Vein endothelial cell (primary cell): ENCODE measurements around the gene PRAC1. TPM values are rescaled to one million over a fixed set of nuclear protein-coding genes. Genes with fewer than 3 reads are reported as not detected.

Experiments
- small RNA-seq: library from RNA; depleted of rRNA; stranded (forward); fragments of <200 nt; gene quantifications from one replicate; pipeline ENCODE3, GENCODE V24; 2012
- total RNA-seq: library from RNA; depleted of rRNA; stranded (reverse); fragments of >200 nt; gene quantifications from 2 replicates; pipeline ENCODE4 v1.2.3, GENCODE V29; 2012

The PRAC1 gene
- total RNA-seq: not detected in 2 replicates

GRCh38 chr17:48722201-48722907 is at the start of gene PRAC1:
Gene PRAC1 (minus strand): TSS chr17:48722518. CDS start chr17:48722392, 126 bp downstream.

DNA sequence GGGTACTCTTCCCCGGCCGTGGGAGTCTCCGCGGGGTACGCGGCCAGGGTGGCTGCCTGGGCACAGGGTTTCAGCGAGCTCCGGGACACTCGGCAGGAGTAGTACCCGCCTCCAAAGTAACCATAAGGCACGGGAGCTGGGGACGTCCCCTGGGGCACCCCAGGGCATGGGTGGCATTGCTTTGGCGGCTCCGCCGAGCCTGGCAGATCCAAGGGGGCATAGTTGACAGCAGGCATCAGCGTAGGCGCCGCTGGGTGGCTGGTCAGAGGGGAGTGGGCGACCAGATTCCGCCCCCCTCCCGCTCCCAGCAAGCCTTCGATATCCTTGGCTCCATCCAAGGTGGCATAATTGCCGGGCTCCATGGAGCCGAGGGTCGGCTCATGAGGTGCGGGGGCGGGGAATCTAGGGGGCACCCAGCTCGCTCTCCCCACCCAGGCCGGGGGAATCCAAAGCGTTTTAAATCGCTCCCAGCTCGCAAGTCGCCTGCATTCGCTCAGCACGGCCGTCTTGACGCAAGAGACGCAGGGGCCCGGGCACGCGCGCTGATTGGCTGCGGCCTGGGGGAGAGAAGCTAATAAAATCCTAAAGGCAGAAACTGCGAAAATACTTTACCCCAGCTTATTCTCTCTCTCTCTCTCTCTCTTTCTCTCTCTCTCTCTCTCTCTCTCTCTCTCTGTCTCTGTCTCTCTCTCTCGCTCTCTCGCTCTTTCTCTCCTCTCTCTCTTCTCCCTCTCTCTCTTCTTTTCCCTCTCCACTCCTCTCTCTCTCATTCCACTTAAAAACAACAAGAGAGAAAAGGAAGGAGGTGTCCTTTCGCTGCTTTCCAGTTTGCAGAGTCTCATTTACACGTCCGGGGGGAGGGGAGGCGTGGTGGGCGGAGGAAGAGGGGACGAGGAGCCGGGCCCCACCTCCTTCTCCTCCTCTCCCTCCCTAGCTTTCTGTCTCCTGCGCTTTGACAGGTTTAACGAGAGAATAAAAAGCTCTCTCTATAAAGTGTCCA is 6.2 kb upstream of the PRAC1 start, which contains the start of gene HOXB13:
Gene HOXB13, minus strand, starts transcription at position 519 of the 1,000 bp plus-strand sequence. Its CDS starts 157 bp downstream, at position 362.

DNA sequence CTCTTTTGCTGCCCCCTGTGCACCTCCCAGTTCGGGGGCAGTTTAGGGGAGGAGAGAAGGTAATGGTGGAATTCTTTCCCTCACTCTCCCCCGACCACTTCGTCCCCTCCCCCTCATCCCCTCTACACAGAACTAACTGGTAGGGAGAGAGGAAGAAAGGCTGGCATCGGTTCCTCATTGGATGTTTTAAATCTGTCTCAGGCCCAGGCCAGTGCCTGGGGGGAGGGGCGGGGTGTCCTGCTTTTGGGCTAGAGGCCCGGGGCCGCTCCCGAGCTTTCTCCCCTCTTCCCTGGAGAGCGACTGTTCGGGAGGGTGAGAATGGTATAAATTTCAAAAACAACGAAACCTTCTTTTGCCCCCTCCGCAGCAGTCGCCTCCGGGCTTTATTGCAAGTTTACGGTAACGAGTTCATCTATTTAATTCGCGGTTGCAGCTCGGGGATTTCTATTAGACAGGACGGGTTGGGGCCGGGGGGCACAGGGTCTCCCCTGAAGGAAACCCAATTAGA is 651 bp upstream of the PRAC1 start, which contains the start of gene PRAC2:
Gene PRAC2, plus strand, starts transcription at position 271 of the 508 bp plus-strand sequence. CDS start 1,226 bp downstream, outside the sequence.

Small RNA genes within 50 kb of the gene (small RNA-seq; reads per million reads assigned to genes)
- gene AC091179.2 (not detected), gene COX6B1P2 (not detected), gene MIR3185 (not detected), gene RF02132 (not detected), gene RF02133 (not detected), gene RN7SL125P (not detected)

Other genes starting within 250 kb of the PRAC1 start
- not detected in 2 replicates for gene HOXB1, start 191.5 kb downstream of the PRAC1 start, total RNA-seq
- 2.5 and 2.9 TPM in 2 replicates for gene HOXB2, start 177.4 kb downstream of the PRAC1 start, total RNA-seq
- gene HOXB4, start 144.2 kb downstream of the PRAC1 start, total RNA-seq: 5.2 and 6.0 TPM in 2 replicates
- 15.7 and 21.3 TPM in 2 replicates for gene HOXB3, start 132.3 kb downstream of the PRAC1 start, total RNA-seq
- 0.33 and 0.86 TPM in 2 replicates for gene HOXB5, start 128.7 kb downstream of the PRAC1 start, total RNA-seq
- 16.0 and 19.8 TPM in 2 replicates for gene HOXB6, start 117.5 kb downstream of the PRAC1 start, total RNA-seq
- gene HOXB7, start 111.5 kb downstream of the PRAC1 start, total RNA-seq: 14.4 and 17.9 TPM in 2 replicates
- gene HOXB8, start 107.2 kb downstream of the PRAC1 start, total RNA-seq: 1.4 and 4.2 TPM in 2 replicates
- 1.7 and 2.6 TPM in 2 replicates for gene HOXB9, start 96.2 kb downstream of the PRAC1 start, total RNA-seq
- gene PRAC2, start 667 bp upstream of the PRAC1 start, total RNA-seq: not detected in 2 replicates
- gene HOXB13, start 6.2 kb upstream of the PRAC1 start, total RNA-seq: under 0.01 TPM in 1 of 2 replicates, not detected in the other
- not detected in 2 replicates for gene TTLL6, start 94.7 kb upstream of the PRAC1 start, total RNA-seq
- gene CALCOCO2, start 108.5 kb upstream of the PRAC1 start, total RNA-seq: 43.8 and 49.3 TPM in 2 replicates
- 50.0 and 143 TPM in 2 replicates for gene ATP5MC1, start 170.3 kb upstream of the PRAC1 start, total RNA-seq
- gene UBE2Z, start 185.9 kb upstream of the PRAC1 start, total RNA-seq: 110 and 113 TPM in 2 replicates
- gene SNF8, start 222.3 kb upstream of the PRAC1 start, total RNA-seq: 84.3 and 101 TPM in 2 replicates
- not detected in 2 replicates for gene GIP, start 246.1 kb upstream of the PRAC1 start, total RNA-seq